Measurements from ENCODE around the gene NRM. TPM values are rescaled to one million over a fixed set of nuclear protein-coding genes. Genes with fewer than 3 reads are reported as not detected.
"Not testable (repeated sequence)": the region's sequence is repeated elsewhere in the genome, so short reads cannot be mapped to it uniquely, and the experiment has no call there.

NRM gene
- total RNA-seq, 1 donor from 2014 or later, result 25.1 TPM

DNA sequence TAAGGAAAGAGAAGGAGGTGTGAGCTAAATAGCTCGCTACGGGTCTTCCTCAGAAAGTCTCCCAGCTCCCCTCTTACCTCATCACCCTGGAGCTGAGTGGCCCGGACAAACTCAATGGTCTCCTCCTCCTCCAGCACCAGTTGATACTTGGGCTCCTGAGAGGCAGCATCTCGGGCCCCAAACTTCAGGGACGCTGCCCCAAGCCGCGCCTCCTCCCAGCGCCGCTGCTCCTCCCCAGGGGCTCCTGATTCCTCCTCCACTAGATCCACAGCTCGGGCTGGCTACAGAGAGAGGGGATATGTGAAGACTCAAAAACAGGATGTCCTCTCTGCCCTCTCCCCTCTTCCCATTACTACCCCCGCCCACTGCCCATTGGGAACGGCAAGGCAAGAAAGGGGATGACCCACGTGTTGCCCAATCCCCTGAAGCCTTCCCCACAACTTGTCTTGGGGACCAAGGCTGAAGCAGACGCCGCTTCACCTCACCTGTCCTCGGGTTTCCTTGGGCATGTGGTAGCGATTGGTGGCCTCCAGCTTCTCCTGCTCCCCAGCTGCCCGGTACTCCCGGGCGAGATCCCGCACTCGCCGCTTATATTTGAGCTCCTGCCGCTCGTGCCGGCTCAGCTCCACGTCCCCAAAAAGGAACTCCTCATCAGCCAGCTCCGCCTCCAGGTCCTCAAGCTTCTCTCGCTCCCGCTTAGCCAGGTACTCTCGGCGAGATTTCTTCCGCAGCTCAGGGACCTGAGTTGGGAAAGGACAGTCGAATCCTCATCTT, 25.6 kb downstream of the NRM start:
- Histone ChIP-seq H3K27ac (no peak overlapping the region), H3K27me3 (no peaks in the 10 kb centered on the region), H3K9me3 (no peaks in the 10 kb centered on the region), H3K36me3 (peaks cover 78 to 97% of the 10 kb centered on the region in 2 donors), H3K4me3 (no peak overlapping the region), H3K4me1 (no peaks in the 10 kb centered on the region)
- no peak for TF ChIP-seq CTCF (IDR thresholded peaks at IDR 0.05)
- intact Hi-C loops (cut with DNase I), result no loop called here
- no peak for DNase-seq (ENCODE audit: low spot score in 2 of 2)

DNA sequence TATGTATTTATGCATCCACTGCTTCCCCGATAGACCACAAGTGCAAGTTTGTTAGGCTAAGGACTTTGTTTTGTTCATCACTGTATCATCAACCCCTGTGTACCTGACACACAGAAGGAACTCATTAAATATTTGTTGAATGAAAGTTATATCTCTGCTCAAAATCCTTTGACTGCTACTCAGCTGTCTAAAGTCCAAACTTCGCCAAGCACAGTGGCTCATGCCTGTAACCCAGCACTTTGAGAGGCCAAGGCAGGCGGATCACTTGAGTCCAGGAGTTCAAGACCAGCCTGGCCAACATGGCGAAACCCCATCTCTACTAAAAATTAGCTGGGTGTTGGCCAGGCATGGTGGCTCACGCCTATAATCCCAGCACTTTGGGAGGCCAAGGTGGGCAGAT, 32.9 kb downstream of the NRM start:
- H3K27ac ChIP-seq; intact Hi-C loops (cut with DNase I): not testable (repeated sequence)
- peaks cover 89 to 99% of the 10 kb centered on the region in 2 donors for H3K36me3 ChIP-seq

DNA sequence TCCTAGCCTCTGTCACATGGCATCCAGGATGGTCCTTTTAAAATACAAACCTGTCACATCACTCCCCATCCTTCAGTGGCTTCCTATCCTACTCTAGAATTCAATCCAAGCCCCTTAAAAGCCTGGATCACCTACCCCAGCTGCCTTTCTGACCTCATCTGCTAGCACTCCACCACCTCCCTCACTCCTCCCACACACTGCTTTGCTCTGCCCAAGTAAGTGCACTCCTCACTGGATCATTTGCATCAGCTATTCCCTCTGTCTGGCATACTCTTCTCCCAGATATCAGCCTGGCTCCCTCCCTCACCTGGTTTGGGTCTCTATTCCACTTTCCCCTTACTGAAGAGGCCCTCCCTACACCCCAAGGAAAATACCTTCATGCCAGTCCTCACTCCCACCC, 33.3 kb downstream of the NRM start:
- DNase-seq (ENCODE audit: low spot score in 2 of 2), result no peak
- TF ChIP-seq CTCF (IDR thresholded peaks at IDR 0.05), result no peak
- H3K27ac ChIP-seq, result no peak overlapping the region
- no peaks in the 10 kb centered on the region for H3K4me1 ChIP-seq
- intact Hi-C loops (cut with DNase I), result no loop called here
- H3K36me3 ChIP-seq, result peaks cover 85 to 99% of the 10 kb centered on the region in 2 donors
- H3K4me3 ChIP-seq, result no peak overlapping the region
- H3K27me3 ChIP-seq, result no peaks in the 10 kb centered on the region
- H3K9me3 ChIP-seq, result no peaks in the 10 kb centered on the region

More for the DNA sequence above, 32.9 kb downstream of the NRM start:
- not testable (repeated sequence) for H3K4me1 ChIP-seq; H3K27me3 ChIP-seq; H3K4me3 ChIP-seq; DNase-seq (ENCODE audit: low spot score in 2 of 2); H3K9me3 ChIP-seq

DNA sequence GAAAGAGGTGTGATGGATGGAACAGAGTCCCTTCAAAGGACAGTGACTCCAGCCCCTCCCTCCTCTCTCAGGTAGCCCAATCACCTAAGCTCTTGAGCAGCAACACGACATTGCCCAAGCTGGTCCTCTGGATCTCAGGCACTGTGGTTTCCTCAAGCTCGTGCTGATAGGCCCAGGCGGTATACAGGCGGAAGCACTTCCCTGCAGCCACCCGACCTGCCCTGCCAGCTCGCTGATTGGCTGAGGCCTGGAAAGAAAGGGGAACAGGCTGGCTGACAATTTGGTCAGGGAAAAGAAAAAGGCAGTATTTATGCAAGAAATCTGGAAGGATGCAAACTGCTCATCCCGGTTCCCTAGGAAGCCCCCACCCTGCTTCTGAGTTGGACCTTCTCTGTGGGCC, 34.3 kb downstream of the NRM start:
- Histone ChIP-seq H3K9me3 (no peaks in the 10 kb centered on the region), H3K27ac (no peak overlapping the region), H3K36me3 (peaks cover 84 to 99% of the 10 kb centered on the region in 2 donors), H3K4me3 (no peak overlapping the region), H3K4me1 (no peaks in the 10 kb centered on the region), H3K27me3 (no peaks in the 10 kb centered on the region)
- DNase-seq (ENCODE audit: low spot score in 2 of 2), result no peak
- TF ChIP-seq CTCF (IDR thresholded peaks at IDR 0.05), result no peak
- intact Hi-C loops (cut with DNase I), result no loop called here

DNA sequence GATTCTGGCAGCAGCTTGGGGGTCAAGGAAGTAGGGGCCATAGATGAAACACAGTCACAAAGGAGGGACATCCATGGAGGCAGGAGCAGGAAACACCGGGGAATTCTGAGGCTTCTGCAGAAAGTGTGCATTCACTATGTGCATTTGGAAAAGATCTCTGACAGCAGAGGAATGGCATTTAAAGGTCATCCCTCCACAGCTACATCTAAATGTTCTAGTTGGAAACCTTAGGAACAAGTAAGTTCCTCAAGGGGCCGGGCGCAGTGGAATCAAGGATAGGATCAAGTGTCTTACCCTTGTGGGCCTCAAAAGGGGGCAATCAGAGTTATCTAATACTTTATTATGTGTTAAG, 35.1 kb downstream of the NRM start:
- Histone ChIP-seq H3K27me3 (no peaks in the 10 kb centered on the region), H3K9me3 (no peaks in the 10 kb centered on the region), H3K36me3 (peaks cover 84 to 97% of the 10 kb centered on the region in 2 donors), H3K4me1 (no peaks in the 10 kb centered on the region), H3K4me3 (no peak overlapping the region), H3K27ac (no peak overlapping the region)
- DNase-seq (ENCODE audit: low spot score in 2 of 2), result no peak
- intact Hi-C loops (cut with DNase I), result no loop called here
- no peak for TF ChIP-seq CTCF (IDR thresholded peaks at IDR 0.05)

DNA sequence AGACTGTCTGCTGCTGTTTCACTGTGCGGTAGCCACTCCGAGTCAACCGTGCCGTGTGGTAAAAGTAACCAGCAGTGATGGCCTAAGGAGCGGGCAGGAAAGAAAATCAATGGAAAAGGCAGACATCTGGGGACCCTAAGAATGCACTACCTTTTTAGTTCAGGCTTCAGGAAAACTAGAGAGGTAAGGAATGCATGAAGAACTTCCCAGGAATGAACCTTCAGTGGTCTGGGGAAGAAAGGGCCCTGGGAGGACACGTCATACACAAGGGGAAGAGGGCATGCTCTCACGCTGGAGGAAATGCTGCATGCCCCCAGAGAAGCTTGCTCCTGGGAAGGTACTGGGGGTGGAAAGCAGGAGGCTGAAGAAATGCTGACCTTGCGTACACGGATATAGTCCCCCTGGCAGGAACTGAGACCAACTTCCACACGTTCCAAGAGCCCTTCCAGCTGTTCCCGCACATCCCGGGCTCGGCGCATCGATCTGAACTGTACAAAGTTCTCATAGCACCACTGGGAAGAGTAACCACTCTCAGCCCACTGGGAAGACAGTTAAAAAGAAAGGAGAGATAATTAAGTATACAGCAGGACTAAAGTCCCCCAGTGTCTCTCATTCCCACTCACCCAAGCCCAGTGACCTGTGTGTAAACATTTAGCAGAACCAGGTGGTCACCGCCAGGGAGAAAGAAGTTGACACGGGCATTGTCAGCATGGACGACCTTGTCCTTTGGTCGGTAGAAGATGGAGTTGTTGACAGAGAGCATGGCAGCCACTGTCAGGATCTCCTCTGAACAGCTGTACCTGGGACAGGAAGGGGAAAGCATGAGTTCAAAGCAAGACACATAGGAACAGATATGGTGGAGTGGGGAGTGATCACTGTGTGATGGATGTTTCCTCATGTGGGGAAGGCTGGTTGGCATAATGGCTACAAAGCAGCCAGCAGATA, 35.7 kb downstream of the NRM start:
- no peak overlapping the region for H3K4me3 ChIP-seq
- no peak overlapping the region for H3K27ac ChIP-seq
- H3K36me3 ChIP-seq, result peaks cover 82 to 92% of the 10 kb centered on the region in 2 donors
- no peak for DNase-seq (ENCODE audit: low spot score in 2 of 2)
- intact Hi-C loops (cut with DNase I), result no loop called here
- no peaks in the 10 kb centered on the region for H3K9me3 ChIP-seq
- TF ChIP-seq CTCF (IDR thresholded peaks at IDR 0.05), result no peak
- no peaks in the 10 kb centered on the region for H3K27me3 ChIP-seq
- no peaks in the 10 kb centered on the region for H3K4me1 ChIP-seq
